Measurements from ENCODE around the gene NOL7. TPM values are rescaled to one million over a fixed set of nuclear protein-coding genes. Genes with fewer than 3 reads are reported as not detected.

Gene NOL7
- total and polyA plus RNA-seq, 2 of the 13 experiments (the other 11 are each of a cell fraction or from before 2014, with no cell fraction given): 37.8 to 186 TPM

- TF ChIP-seq RELA (CRISPR knock-in tag; IDR thresholded peaks at IDR 0.05) (0 out of 2 replicates have a peak, but pooled peaks have one; percentile 9), ZNF260 (CRISPR knock-in tag; IDR thresholded peaks at IDR 0.05; ENCODE audit: borderline replicate concordance, low read depth) (no peak), FOXA1 (IDR thresholded peaks at IDR 0.05) (no peak), FOXA1 (CRISPR knock-in tag; IDR thresholded peaks at IDR 0.05) (no peak), TFDP2 (CRISPR knock-in tag; IDR thresholded peaks at IDR 0.05) (no peak), DR1 (CRISPR knock-in tag; IDR thresholded peaks at IDR 0.05) (no peak), ZNF20 (CRISPR knock-in tag; IDR thresholded peaks at IDR 0.05) (0 out of 2 replicates have a peak, but pooled peaks have one; percentile 8), ZNF101 (CRISPR knock-in tag; IDR thresholded peaks at IDR 0.05; ENCODE audit: borderline replicate concordance, low read depth) (no peak; the same call in 1 of the 2 replicates), ATF6 (CRISPR knock-in tag; conservative IDR thresholded peaks at IDR 0.05) (no peak), ZSCAN25 (CRISPR knock-in tag; IDR thresholded peaks at IDR 0.05) (no peak), POGK (CRISPR knock-in tag; conservative IDR thresholded peaks at IDR 0.05) (no peak), ZFP41 (CRISPR knock-in tag; IDR thresholded peaks at IDR 0.05; ENCODE audit: borderline replicate concordance) (no peak), GABPB1 (CRISPR knock-in tag; IDR thresholded peaks at IDR 0.05) (no peak), CCAR2 (optimal IDR thresholded peaks at IDR 0.05; ENCODE audit: low read depth, low read length) (no peak), ZNF878 (CRISPR knock-in tag; IDR thresholded peaks at IDR 0.05) (no peak), TOPORS (CRISPR knock-in tag; IDR thresholded peaks at IDR 0.05) (no peak), MAF1 (CRISPR knock-in tag; IDR thresholded peaks at IDR 0.05; ENCODE audit: borderline replicate concordance) (no peak), ZNF580 (CRISPR knock-in tag; IDR thresholded peaks at IDR 0.05; ENCODE audit: borderline replicate concordance, low read depth) (no peak), E2F2 (CRISPR knock-in tag; IDR thresholded peaks at IDR 0.05; ENCODE audit: borderline replicate concordance) (no peak), ZNF589 (CRISPR knock-in tag; conservative IDR thresholded peaks at IDR 0.05) (no peak), TEAD2 (CRISPR knock-in tag; IDR thresholded peaks at IDR 0.05) (no peak; the same call in 1 of the 2 replicates)
Measured at GRCh38 chr6:13614126-13614925, 809 bp upstream of the NOL7 start (continued).
